ENCODE measurements around the gene GRM4.
"Not testable (repeated sequence)": the region's sequence is repeated elsewhere in the genome, so short reads cannot be mapped to it uniquely, and the experiment has no call there.

GRM4 gene

GRCh38 chr6:34061348-34061747 is 84.5 kb downstream of the GRM4 start:
- no peak for DNase-seq (ENCODE audit: low read depth)

GRCh38 chr6:34059914-34060313 is 86.0 kb downstream of the GRM4 start:
- no peak for DNase-seq (ENCODE audit: low read depth)

- DNase-seq (ENCODE audit: low read depth), result no peak
These were observed 86.7 kb downstream of the GRM4 start for GRCh38 chr6:34059136-34059731.

- no peak for DNase-seq (ENCODE audit: low read depth)
These were observed 88.1 kb downstream of the GRM4 start for GRCh38 chr6:34057790-34058189.

GRCh38 chr6:34057191-34057590 is 88.7 kb downstream of the GRM4 start:
- no peak for DNase-seq (ENCODE audit: low read depth)

GRCh38 chr6:34056305-34057108 is 89.4 kb downstream of the GRM4 start:
- peak; percentile 17 for DNase-seq (ENCODE audit: low read depth)

GRCh38 chr6:34055223-34055933 is 90.5 kb downstream of the GRM4 start:
- DNase-seq (ENCODE audit: low read depth), result peak; percentile 57

DNA sequence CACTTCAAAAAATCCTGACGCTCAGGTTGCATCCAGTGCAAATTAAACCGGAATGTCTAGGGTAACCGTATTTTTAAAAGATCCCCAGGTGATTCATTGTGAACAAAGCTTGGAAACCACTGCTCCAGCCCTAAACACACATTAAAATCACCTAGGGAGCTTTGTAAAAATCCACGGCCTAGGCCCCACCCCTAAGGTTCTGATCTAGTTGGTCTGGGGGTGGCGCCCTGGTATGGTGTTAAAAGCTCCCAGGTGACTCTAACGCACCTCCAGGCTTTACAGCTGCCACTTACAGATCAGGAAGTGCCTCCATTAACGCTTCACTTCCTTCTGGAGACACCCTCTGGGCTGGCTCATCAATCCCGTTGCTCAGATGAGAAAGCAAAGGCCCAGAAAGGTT is 92.2 kb downstream of the GRM4 start:
- DNase-seq (ENCODE audit: low read depth), result no peak

DNA sequence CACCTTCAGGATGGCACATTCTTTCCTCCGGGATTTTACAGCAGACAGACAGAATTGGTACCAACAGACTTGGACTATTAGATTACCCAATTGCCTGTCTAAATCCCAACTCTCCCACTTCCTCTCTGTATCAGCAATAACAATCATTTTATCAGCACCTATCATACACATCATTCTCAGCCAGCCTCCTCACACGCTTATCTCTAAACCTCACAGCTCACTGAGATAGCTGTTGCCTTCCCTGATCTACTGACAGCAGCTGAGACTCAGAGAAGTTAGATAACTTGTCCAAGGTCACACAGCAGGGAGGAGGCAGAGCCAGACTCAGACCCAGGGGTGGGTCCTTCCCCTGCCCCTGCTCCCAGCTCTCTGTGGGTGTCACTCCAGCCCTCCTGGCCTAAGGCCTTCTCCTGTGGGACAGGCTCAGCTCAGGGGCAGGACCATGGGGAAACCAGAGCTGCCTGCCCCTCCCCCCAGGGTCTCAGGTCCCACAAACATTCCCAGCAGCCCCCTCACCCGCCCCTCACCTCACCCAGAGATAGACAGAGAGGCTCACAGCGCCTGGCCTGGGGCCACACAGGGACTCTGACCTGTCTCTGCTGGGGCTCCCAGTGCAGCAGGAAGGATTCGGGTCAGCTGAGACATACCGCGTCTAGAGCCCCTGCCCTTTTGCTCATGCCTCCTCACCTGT is 92.8 kb downstream of the GRM4 start:
- DNase-seq (ENCODE audit: low read depth), result no peak

DNA sequence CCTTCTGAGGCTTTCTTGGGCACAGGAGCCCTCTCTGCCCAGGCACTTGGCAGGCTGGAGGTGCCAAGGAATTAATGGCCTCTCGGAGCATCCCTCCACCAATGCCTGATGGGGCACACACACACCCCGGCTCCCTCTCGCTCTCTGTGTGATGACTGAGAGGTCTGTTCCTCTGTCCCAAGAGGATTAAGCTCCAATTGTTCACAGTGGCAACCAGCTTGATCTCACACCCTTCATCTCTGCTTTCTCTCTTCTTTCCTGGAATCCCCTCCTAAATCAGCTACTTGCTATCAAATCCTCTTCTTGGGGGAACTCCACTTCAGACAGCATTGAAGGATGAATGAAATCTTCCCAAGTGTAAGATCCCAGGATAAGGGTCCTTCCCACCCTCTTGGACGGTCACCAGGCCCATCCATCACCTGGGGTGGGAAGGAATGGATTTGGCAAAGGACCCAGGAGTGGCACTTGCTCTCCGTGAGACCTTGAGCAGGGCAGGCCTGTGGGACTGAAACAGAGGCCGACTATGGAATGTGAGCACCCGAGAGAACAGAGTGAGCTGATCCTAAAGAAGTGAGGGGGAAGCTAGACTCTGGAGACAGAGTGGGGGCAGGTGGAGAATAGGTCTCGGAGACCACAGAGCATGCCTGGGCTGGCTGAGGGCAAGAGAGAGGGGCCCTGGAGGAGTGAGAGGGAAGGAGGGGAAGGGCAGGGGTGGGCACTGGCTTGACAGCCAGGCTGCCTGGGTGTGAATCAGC is 93.6 kb downstream of the GRM4 start:
- no peak for DNase-seq (ENCODE audit: low read depth)

DNA sequence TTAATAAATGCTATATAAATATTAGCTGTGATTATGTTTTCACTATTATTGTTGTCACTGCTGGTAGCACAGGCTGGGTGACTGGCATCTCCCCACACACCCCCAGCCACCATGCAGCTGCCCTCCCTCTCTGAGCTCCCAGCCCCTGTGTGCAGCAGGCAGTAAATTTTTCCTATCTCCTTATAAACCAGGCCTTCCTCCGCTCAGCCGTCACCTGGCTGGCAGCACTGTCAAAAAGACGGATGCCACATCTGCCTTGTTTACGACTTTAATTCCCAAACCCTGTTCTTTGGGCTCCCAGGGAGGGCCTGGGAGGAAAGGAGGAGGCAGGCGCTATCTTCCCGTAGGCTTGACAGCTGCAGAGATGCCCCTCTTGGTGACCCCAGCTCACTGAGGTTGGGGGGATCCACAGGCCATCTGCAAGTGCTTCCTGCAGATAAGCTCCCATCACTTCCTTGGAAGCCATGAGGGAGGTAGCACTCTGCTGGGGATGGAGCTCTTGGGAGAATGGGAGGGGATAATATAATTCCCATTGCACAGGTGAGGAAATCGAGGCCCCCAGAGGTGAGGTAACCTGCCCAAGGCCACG is 94.5 kb downstream of the GRM4 start:
- no peak for DNase-seq (ENCODE audit: low read depth)

DNA sequence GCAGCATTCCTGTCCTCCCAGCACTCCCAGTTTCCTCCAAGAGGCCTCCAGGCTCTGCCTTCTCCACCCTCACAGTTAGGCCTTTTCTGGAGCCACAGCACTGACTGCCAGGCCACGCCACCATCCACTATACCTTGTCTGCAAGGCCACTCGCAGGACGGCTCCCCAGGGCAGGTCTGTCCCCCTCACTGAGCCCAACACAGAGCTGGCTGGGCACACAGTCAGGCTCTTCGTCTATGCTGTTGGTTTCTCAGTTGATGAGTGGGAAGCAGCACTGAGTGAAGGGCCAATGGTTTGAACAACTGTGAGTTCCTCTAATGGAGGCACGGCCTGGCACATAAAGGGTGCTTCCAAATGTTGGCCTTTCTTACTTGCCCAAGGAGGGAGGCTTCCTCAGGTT is 95.2 kb downstream of the GRM4 start:
- DNase-seq (ENCODE audit: low read depth), result no peak

GRCh38 chr6:34049395-34050342 is 96.2 kb downstream of the GRM4 start:
- DNase-seq (ENCODE audit: low read depth), result no peak

DNA sequence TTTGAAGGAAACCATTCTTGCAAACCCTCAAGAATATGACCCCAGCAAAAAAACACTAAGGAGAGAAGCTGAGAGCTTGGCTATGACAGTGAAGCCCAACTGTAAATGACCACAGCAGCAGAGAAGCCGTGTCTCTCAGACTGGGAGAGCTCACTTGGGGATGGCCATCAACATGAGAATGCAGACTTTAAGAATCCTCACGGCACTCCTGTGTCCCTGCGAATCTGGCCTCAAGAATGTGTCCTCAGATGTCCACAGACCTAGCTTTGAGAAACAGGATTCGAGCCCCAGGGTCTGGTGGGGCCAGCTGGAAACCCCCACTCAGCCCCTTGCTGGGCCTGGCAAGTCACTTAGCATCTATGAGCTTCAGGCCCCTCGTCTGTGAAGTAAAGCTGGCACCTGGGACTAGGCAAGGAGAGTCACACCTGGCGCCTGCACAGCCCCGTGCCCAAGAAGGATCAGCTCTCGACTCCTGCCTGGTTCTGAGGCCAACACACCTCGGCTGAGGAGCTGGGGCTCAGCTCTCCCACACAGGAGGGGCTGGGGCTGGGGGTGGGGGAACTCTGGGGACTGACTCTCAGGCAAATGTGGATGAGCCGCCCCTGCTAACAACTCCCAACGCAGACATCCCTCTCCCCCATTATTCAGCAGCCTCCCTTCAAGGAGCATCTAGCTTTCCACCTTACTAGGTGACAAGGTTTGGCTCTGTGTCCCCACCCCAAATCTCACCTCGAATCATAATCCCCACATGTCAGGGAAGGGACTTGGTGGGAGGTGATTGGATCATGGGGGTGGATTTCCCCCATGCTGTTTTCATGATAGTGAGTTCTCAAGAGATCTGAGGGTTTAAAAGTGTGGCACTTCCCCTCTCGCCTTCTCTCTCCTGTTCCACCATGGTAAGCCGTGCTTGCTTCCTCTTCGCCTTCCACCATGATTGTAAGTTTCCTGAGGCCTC is 97.7 kb downstream of the GRM4 start:
- DNase-seq (ENCODE audit: low read depth), result no peak

DNA sequence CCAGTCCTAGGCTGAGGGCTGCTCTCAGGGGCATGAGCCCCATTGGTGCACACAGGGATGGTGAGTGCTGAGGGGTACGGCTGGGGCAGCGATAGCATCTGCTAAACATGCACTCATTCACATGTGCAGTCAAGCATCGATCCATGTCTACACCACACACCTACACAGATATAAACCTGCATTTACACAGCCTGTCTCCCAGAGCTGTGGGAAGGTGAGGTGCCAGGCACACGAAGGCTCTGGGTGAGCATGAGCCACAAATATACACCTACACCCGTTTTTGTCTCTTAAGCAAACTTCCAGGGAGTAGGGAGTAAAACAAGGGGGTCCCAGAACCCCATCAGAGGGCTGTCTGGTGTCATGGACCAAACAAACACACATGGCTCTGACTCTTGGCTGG is 99.3 kb downstream of the GRM4 start:
- no peak for DNase-seq (ENCODE audit: low read depth)

- no peak for DNase-seq (ENCODE audit: low read depth)
These were observed 100.1 kb downstream of the GRM4 start for GRCh38 chr6:34045771-34046170.

- no peak for DNase-seq (ENCODE audit: low read depth)
These were observed 100.8 kb downstream of the GRM4 start for GRCh38 chr6:34044945-34045595.

- no peak for DNase-seq (ENCODE audit: low read depth)
These were observed 102.5 kb downstream of the GRM4 start for GRCh38 chr6:34043359-34043758.

DNA sequence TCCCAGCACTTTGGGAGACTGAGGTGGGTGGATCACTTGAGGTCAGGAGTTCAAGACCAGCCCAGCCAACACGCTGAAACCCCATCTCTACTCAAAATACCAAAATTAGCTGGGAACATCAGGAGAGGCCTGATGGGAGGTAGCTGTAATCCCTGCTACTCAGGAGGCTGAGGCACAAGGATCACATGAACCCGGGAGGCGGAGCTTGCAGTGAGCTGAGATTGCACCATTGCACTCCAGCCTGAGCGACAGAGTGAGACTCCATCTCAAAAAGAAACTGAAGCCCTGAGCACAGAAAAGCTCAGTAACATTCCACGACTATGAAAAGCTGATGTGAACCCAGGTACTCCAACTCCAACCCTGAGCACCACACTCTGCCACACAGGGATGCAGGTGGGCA is 103.9 kb downstream of the GRM4 start:
- not testable (repeated sequence) for DNase-seq (ENCODE audit: low read depth)

Data from activated T-cell treated with anti-CD3 and anti-CD28 coated beads for 48 hours (primary cell).